GM18520 (cell line): ENCODE measurements around the gene USP13.
"Not testable (repeated sequence)": the region's sequence is repeated elsewhere in the genome, so short reads cannot be mapped to it uniquely, and the experiment has no call there.

Source experiments
- ATAC-seq: cut with Tn5 transposase; IDR thresholded peaks from one replicate; pipeline ENCODE4 v1.9.1; 2021; ENCODE audit not compliant: unreplicated experiment

The USP13 gene

GRCh38 chr3:179775416-179776122, 122.7 kb downstream of the USP13 start:
- no peak for ATAC-seq

- ATAC-seq: not testable (repeated sequence)
Observed at GRCh38 chr3:179782841-179783240, 130.0 kb downstream of the USP13 start.

GRCh38 chr3:179788996-179789395, 136.2 kb downstream of the USP13 start:
- no peak for ATAC-seq

- no peak for ATAC-seq
Observed at GRCh38 chr3:179791793-179792192, 139.0 kb downstream of the USP13 start.

GRCh38 chr3:179794355-179794754, 141.5 kb downstream of the USP13 start:
- no peak for ATAC-seq

- no peak for ATAC-seq
Observed at GRCh38 chr3:179796421-179796820, 143.6 kb downstream of the USP13 start.

GRCh38 chr3:179797192-179797591, 144.4 kb downstream of the USP13 start:
- ATAC-seq: no peak

GRCh38 chr3:179801263-179801662, 148.4 kb downstream of the USP13 start:
- ATAC-seq: no peak

GRCh38 chr3:179801856-179802255, 149.0 kb downstream of the USP13 start:
- no peak for ATAC-seq

- ATAC-seq: no peak
Observed at GRCh38 chr3:179806177-179806576, 153.3 kb downstream of the USP13 start.

- no peak for ATAC-seq
Observed at GRCh38 chr3:179807588-179807987, 154.7 kb downstream of the USP13 start.

- ATAC-seq: no peak
Observed at GRCh38 chr3:179809639-179810038, 156.8 kb downstream of the USP13 start.

- peak; percentile 82 for ATAC-seq
Observed at GRCh38 chr3:179811321-179812095, 158.7 kb downstream of the USP13 start.

GRCh38 chr3:179812096-179812382, 159.2 kb downstream of the USP13 start:
- ATAC-seq: no peak

- ATAC-seq: no peak
Observed at GRCh38 chr3:179819379-179819778, 166.5 kb downstream of the USP13 start.

- ATAC-seq: no peak
Observed at GRCh38 chr3:179822296-179822695, 169.5 kb downstream of the USP13 start.

- no peak for ATAC-seq
Observed at GRCh38 chr3:179825527-179826246, 172.8 kb downstream of the USP13 start.

GRCh38 chr3:179826247-179826637, 173.4 kb downstream of the USP13 start:
- no peak for ATAC-seq

GRCh38 chr3:179828738-179829137, 175.9 kb downstream of the USP13 start:
- ATAC-seq: no peak

GRCh38 chr3:179829401-179829800, 176.6 kb downstream of the USP13 start:
- no peak for ATAC-seq

GRCh38 chr3:179832333-179832854, 179.6 kb downstream of the USP13 start:
- no peak for ATAC-seq

- ATAC-seq: no peak
Observed at GRCh38 chr3:179833294-179833693, 180.5 kb downstream of the USP13 start.
